Ovary (tissue), 3 donors: Measurements from ENCODE around the gene SLC9A3.

Source experiments
- CTCF ChIP-seq, 3 donors: fragments of 450-650 bp in 2 of 3; fragments of 200-600 bp in 1 of 3; IDR thresholded peaks; one replicate each; pipeline versions ENCODE4 v1.5.1 to v1.8.0; 2016 to 2022; ENCODE audit warnings: antibody characterized with exemption in 3 of 3, mild to moderate bottlenecking in 1 of 3
- EP300 ChIP-seq: sonication (generic); formaldehyde crosslinking; IDR thresholded peaks from one replicate; pipeline ENCODE4 v1.6.1; 2017; ENCODE audit warnings: antibody characterized with exemption
- POLR2A ChIP-seq: fragments of 450-650 bp; IDR thresholded peaks from one replicate; pipeline ENCODE4 v1.6.1; 2017; ENCODE audit warnings: antibody characterized with exemption, mild to moderate bottlenecking, moderate library complexity
- donor health status: DM: no; HTN: no; CAD: no.

- TF ChIP-seq EP300 (no peak), CTCF (IDR thresholded peaks at IDR 0.05) (no peak), POLR2A (no peak)
Observed at GRCh38 chr5:432928-433791, 91.1 kb downstream of the SLC9A3 start.
